Cerebellar nuclear complex (tissue), 1 donor: ENCODE data around the gene ARHGAP10.

ENCODE experiments used
- DNase-seq, 2 experiments: peaks; one replicate each; lab custom pipeline; 2025; lab: John Stamatoyannopoulos, UW

ARHGAP10 gene

GRCh38 chr4:147955827-147956558, 224.1 kb downstream of the ARHGAP10 start:
- DNase-seq: no peak

- no peak for DNase-seq
These were observed 225.6 kb downstream of the ARHGAP10 start for GRCh38 chr4:147957446-147957845.

GRCh38 chr4:147958057-147958456, 226.2 kb downstream of the ARHGAP10 start:
- no peak for DNase-seq

DNA sequence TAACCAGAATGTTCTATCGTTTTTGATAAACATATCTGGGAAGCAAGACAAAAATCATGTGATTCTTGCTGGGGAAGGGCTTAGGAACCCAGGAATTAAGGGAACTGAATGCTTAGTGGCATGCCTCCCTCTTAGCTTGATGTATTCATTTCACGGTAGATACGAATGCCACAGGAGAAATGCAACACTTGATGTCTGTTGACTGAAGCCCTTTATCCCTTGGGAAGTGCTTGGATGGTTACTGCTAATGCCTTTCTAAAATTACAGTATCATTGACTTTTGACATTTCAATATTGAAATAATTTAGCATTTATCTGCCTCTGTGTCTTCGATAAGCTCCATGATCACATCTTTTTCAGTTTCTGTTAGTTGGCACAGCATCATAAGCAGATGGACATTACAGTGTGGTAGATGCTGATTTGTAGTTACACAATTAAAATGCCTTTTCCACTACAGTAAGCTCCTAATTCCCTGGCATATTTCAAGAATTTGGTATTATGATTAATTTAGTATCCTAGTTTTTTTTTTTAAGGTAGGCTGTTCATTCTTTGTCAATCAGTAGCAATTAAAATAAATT, 226.7 kb downstream of the ARHGAP10 start:
- no peak for DNase-seq

GRCh38 chr4:147960971-147961370, 229.1 kb downstream of the ARHGAP10 start:
- no peak for DNase-seq

- DNase-seq: no peak
These were observed 232.0 kb downstream of the ARHGAP10 start for GRCh38 chr4:147963839-147964238.

DNA sequence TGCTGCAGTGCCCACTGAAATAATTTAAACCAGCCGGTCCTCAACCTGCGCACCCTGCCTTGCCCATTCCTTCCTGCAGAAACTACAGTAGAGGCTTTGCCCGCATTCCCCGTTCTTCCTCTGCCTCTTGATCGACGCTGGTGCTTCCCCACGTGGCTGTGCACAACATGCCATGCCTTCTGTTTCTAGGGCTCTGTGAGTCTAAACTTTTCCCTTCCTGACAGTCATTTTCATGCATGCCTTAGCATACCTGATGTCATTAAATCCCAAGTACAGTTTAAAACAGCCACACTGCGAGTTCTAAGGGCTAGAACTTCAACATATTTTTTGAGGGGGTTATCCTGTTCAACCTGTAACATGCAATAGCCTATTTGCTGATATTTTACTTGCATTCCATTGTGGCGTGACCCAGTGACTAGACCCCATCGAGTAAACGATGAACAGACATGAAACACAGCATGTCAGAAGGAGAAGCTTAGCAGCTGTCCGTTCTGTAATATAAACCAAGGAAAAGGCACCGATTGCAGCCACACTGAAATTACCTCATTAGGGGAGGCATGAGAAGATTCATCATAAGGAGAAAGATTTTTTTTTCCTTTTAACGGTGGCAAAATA, 232.5 kb downstream of the ARHGAP10 start:
- no peak for DNase-seq

DNA sequence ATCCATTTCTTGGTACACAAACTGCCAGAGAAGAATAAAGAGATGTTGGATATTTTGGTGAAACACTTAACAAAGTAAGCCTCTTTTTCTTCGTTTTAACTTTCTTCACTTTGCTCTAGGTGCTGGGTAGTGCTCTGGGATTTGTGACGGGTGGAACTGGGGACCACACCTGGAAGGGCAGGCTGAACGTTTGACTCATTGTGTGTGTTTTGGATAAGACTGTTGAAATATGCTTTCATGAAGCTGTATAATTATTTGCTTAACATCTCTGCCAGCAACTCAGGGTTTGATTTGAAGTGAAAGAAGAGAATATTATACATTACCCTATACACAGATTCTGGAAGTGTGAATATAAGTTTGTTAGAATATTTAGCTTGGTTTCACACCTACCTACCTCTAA, 233.2 kb downstream of the ARHGAP10 start:
- no peak for DNase-seq

- DNase-seq: no peak
These were observed 234.0 kb downstream of the ARHGAP10 start for GRCh38 chr4:147965873-147966272.

DNA sequence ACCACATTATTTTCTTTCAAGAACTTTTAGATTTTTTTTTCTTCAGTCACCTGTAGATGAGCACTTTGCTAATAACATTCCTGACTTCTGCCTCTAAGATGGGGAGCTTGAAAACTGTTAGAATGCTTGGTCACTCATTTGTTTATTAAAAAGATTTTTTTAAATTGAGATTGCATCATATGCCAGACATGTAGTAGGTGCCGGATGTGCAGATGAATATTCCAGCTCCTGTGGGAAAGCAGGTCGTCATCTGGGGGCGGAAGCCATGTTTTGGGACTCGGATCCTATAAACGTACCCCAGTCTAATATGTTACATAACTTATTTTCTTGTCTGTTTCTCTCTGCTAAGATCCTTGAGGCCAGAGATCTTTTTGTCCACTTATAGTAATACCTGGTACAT, 236.8 kb downstream of the ARHGAP10 start:
- no peak for DNase-seq

- no peak for DNase-seq
These were observed 237.9 kb downstream of the ARHGAP10 start for GRCh38 chr4:147969573-147970385.

GRCh38 chr4:147971116-147971515, 239.2 kb downstream of the ARHGAP10 start:
- no peak for DNase-seq

DNA sequence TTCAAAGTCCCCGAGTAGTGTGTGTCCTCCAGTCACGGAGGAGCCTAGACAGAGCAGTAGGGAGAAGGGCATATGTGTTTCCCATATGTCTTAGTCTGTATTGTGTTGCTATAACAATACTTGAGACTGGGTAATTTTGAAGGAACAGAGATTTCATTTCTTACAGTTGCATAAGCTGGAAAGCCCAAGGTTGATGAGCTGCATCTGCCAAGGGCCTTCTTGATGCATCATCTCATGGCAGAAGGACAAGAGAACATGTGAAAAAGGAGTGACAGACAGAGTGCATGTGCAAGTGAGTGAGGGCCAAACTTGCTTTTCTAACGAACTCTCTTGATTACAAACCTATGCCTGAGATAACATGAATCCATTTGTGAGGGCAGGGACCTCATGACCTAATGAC, 243.4 kb downstream of the ARHGAP10 start:
- DNase-seq: no peak

DNA sequence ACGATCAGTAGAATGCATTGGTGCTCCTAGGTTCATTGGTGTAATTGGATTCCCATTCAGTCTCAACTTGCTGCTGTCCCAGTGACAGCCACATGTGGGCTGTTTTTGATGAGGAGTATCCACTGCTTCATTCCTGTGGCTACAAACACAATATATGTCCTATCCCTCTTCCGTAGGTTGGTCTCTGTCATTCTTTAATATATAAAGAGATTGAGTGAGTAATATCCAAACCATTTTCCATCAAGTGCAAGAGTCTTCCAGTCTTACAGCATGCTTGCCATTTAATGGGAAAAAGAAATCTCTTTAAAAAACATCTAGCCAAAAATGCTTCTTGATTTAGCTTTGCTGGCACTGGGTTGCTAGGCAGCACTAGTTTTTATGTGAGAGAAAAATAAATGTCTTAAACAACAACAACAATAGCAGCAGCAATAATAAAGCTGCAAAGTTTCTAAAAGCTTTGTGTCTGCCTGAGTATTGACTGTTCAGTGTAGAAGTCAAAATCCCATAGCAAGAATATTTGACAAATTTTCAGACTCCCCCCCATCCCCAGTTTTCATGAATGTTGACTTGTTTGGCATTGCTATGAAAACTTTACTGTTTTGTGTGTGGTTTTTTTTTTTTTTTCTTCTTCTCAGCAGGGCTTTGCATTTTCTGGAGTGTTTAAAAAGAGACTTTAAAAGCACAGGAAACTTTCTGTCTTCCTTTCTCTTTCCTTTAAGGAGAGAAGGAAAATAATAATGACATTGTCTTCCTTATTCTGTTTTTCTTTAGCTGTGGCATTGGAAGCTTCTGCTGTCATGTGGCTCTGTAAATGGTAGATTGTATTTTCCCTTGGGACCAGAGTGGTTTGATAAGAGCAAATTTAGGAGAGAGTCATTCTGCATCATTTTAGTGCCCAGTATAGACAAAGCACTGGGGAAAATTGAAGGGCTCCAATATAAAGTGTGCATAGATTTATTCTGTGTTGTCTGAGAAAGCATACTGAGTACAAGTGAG, 244.3 kb downstream of the ARHGAP10 start:
- DNase-seq: no peak

- no peak for DNase-seq
These were observed 248.7 kb downstream of the ARHGAP10 start for GRCh38 chr4:147980586-147980985.

DNA sequence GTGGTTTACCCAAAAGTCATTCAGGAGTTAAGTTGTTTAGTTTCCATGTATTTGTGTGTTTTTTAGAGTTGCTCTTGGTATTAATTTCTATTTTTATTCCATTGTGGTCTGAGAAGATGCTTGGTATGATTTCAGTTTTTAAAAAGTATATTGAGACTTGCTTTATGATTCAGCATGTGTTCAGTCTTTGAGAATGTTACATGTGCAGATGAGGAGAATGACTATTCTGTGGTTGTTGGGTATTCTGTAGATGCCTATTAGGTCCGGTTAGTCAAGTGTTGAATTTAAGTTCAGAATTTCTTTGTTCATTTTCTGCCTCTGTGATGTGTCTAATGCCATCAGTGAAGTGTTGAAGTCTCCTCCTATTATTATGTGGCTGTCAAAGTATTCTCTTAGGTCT, 249.4 kb downstream of the ARHGAP10 start:
- DNase-seq: no peak

GRCh38 chr4:147984065-147984777, 252.3 kb downstream of the ARHGAP10 start:
- DNase-seq: no peak

DNA sequence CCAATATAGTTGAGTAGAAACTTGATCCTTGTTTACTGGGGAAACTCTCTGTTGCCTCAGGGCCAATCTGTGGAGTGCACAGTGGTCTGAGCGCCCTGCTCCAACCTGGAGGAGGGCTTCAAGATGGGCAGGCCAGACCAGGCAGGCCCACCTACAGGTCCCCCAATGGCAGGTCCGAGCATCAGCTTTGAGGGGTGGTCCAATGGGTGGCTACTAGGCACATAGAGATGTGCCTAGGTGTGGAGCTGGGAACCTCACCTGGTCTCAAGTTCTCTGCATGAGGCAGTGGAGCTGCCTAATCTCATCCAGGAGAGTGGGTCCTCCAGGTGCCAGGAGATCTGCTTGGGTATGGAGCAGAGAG, 252.9 kb downstream of the ARHGAP10 start:
- no peak for DNase-seq

GRCh38 chr4:147985376-147985775, 253.5 kb downstream of the ARHGAP10 start:
- peak in 1 of 2 experiments; percentile 52 for DNase-seq

GRCh38 chr4:147987252-147987651, 255.4 kb downstream of the ARHGAP10 start:
- DNase-seq: no peak
